ENCODE measurements around the gene CLEC16A.

The CLEC16A gene

GRCh38 chr16:10990378-10990777 lies 46.0 kb downstream of the CLEC16A start:
- H3K27me3 ChIP-seq: no peaks in the 10 kb centered on the region
- no peak overlapping the region for H3K27ac ChIP-seq
- H3K4me1 ChIP-seq (ENCODE audit: control insufficient read depth in 1 of 2, insufficient read depth in 1 of 2, low read depth in 1 of 2, low read length in 1 of 2): no peaks in the 10 kb centered on the region
- no peak overlapping the region for H3K4me3 ChIP-seq (ENCODE audit: low read depth in 1 of 2, low read length in 1 of 2)
- TF ChIP-seq CTCF (IDR thresholded peaks at IDR 0.05): no peak
- peaks cover 78% of the 10 kb centered on the region for H3K36me3 ChIP-seq
- no peaks in the 10 kb centered on the region for H3K9me3 ChIP-seq

- H3K9me3 ChIP-seq: no peaks in the 10 kb centered on the region
- TF ChIP-seq CTCF (IDR thresholded peaks at IDR 0.05): no peak
- no peak overlapping the region for H3K27ac ChIP-seq
- peaks cover 86% of the 10 kb centered on the region for H3K36me3 ChIP-seq
- no peak overlapping the region for H3K4me3 ChIP-seq (ENCODE audit: low read depth in 1 of 2, low read length in 1 of 2)
- H3K27me3 ChIP-seq: no peaks in the 10 kb centered on the region
- no peaks in the 10 kb centered on the region for H3K4me1 ChIP-seq (ENCODE audit: control insufficient read depth in 1 of 2, insufficient read depth in 1 of 2, low read depth in 1 of 2, low read length in 1 of 2)
Observed at GRCh38 chr16:10992112-10992511, 47.7 kb downstream of the CLEC16A start.

GRCh38 chr16:10992797-10993196 lies 48.4 kb downstream of the CLEC16A start:
- no peaks in the 10 kb centered on the region for H3K27me3 ChIP-seq
- TF ChIP-seq CTCF (IDR thresholded peaks at IDR 0.05): no peak
- H3K4me3 ChIP-seq (ENCODE audit: low read depth in 1 of 2, low read length in 1 of 2): no peak overlapping the region
- no peaks in the 10 kb centered on the region for H3K4me1 ChIP-seq (ENCODE audit: control insufficient read depth in 1 of 2, insufficient read depth in 1 of 2, low read depth in 1 of 2, low read length in 1 of 2)
- no peak overlapping the region for H3K27ac ChIP-seq
- H3K36me3 ChIP-seq: peaks cover 90% of the 10 kb centered on the region
- H3K9me3 ChIP-seq: no peaks in the 10 kb centered on the region

- no peaks in the 10 kb centered on the region for H3K4me1 ChIP-seq (ENCODE audit: control insufficient read depth in 1 of 2, insufficient read depth in 1 of 2, low read depth in 1 of 2, low read length in 1 of 2)
- peaks cover 90% of the 10 kb centered on the region for H3K36me3 ChIP-seq
- no peaks in the 10 kb centered on the region for H3K27me3 ChIP-seq
- no peak for TF ChIP-seq CTCF (IDR thresholded peaks at IDR 0.05)
- no peak overlapping the region for H3K27ac ChIP-seq
- H3K4me3 ChIP-seq (ENCODE audit: low read depth in 1 of 2, low read length in 1 of 2): no peak overlapping the region
- H3K9me3 ChIP-seq: no peaks in the 10 kb centered on the region
Observed at GRCh38 chr16:10993649-10994048, 49.3 kb downstream of the CLEC16A start.

GRCh38 chr16:10994571-10994970 lies 50.2 kb downstream of the CLEC16A start:
- H3K27ac ChIP-seq: no peak overlapping the region
- H3K4me1 ChIP-seq (ENCODE audit: control insufficient read depth in 1 of 2, insufficient read depth in 1 of 2, low read depth in 1 of 2, low read length in 1 of 2): no peaks in the 10 kb centered on the region
- peaks cover 81% of the 10 kb centered on the region for H3K36me3 ChIP-seq
- no peaks in the 10 kb centered on the region for H3K9me3 ChIP-seq
- no peak overlapping the region for H3K4me3 ChIP-seq (ENCODE audit: low read depth in 1 of 2, low read length in 1 of 2)
- no peaks in the 10 kb centered on the region for H3K27me3 ChIP-seq
- TF ChIP-seq CTCF (IDR thresholded peaks at IDR 0.05): no peak

GRCh38 chr16:10995565-10995964 lies 51.2 kb downstream of the CLEC16A start:
- peaks cover 80% of the 10 kb centered on the region for H3K36me3 ChIP-seq
- no peak for TF ChIP-seq CTCF (IDR thresholded peaks at IDR 0.05)

More at GRCh38 chr16:10995565-10995964, 51.2 kb downstream of the CLEC16A start:
- Histone ChIP-seq H3K27ac (no peak overlapping the region), H3K4me1 (ENCODE audit: control insufficient read depth in 1 of 2, insufficient read depth in 1 of 2, low read depth in 1 of 2, low read length in 1 of 2) (no peaks in the 10 kb centered on the region), H3K9me3 (no peaks in the 10 kb centered on the region), H3K4me3 (ENCODE audit: low read depth in 1 of 2, low read length in 1 of 2) (no peak overlapping the region), H3K27me3 (no peaks in the 10 kb centered on the region)

All from neutrophil (primary cell).